Stimulated activated CD8-positive, alpha-beta memory T cell treated with anti-CD3 and anti-CD28 coated beads, Interleukin-7, amount 100 ng/mL, for 4 hours (primary cell): ENCODE measurements around the gene FAM117A.

Experiments used
- DNase-seq, 2 donors: peaks; one replicate each; pipeline ENCODE4 v3.0.0-alpha.2; 2020; ENCODE audit warnings: low read depth in 2 of 2

The FAM117A gene

DNA sequence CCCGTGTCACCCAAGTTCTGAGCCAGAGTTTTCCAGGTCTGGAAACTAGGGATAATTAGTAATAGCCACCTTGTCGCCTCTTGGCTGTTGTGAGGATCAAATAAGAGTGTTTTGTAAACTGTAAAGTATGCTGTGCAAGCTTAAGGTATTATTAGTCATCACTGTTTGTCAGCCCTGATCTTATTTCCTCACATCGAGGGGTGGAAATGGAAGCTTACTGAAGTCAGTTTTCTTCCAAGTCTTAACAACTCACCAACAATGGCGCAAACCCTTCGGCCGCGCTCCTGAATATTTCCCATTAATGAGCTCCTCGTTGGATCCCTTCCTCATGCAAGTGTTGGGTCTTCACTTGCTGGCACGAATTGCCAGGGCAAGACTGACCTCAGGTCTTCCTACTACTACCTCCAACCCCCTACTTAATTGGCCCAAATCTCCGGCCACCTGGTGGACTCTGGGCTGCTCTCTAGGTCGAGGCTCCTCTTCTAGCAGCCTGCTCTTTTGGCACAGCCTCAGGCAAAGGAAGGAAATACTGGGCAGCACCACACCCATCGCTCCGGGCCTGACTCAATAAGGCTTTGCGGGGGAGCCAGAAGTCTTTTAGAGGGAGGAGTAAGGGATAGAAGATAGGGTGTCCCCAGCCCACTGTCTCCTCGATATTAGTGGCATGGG is 55.3 kb downstream of the FAM117A start:
- DNase-seq = no peak

DNA sequence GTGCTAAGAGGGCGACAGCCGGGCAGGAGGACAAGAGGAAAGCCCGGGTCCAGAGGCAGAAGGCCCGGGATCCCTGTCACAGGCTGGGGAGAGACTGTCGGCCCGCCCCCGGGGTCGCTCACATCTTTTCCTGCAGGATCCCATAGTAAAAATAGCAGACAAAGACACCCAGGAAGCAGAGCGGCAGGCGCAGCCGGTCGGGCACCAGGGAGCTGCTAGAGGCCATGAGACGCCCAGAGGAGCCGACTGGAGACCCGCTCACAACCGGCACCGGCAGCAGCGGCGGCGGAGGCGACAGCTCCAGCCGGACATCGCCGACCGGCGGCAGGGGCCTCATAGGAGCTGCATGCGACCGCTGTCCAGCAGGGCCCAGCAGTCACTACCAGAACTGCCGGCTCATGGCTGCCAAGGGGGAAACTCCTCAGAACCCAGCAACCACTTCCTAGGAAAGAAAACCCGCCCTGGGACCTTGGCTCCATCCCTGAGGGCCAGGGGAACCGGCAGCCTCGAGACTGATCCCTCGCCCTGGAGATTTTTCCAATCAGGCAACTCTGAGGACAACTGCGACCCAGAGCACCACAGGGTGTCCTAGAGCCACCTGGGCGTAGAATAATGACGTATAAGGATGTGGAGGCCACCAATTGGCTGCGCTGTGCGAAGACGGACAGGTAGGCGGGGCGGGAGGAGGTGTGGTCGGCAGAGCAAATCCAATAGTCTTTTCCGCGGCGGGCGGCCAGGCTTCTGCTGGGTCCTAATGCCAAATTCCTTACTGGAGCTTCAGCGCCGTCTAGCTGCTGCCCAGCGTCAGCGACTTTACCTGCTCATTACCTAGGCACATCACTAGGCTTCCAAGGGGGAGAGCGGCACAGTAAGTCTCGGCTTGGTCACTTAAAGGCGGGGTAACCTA is 56.1 kb downstream of the FAM117A start, which contains the start of gene SLC35B1:
TSS of gene SLC35B1 (minus strand) at position 357 of the 907 bp plus-strand sequence. CDS start at position 226, 131 bp downstream.
- DNase-seq = peak; percentile 96 to 98

DNA sequence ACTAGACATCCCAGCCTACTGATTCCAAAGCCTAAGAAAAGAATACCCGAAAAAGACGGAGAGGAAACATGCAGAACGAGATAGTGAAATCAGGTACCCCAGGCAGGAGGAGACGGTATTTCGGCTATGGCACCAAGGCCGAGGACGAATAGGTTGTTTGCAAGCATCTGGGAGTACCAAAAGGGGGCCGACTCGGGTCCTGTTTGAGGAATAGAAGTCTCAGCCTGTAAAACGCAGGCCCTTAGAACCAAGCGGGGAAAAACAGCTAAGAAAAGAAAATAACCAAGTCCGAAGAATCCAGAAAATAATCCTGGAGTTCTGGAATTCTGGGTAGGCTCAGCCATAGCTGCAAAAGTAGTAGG is 56.7 kb downstream of the FAM117A start:
- no peak for DNase-seq

DNA sequence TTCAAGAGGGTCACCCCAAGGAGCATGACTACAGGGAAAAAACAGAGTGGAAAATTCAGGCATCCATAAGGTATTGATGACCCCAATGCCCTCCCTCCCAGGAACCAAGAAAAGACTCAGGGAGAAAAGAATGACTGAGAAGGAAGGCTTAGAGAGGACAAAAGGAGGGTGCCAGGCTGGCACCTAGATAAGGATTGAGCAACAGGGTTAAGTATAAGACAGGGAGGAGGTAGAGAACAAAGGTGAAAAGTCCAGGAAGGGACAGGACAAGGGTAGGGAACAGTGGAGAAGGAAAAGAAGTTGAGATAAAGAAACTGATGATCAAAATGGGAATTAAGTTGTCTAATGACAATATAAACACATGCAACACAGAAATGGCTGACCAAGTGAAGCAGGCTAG is 58.7 kb downstream of the FAM117A start:
- DNase-seq = no peak

DNA sequence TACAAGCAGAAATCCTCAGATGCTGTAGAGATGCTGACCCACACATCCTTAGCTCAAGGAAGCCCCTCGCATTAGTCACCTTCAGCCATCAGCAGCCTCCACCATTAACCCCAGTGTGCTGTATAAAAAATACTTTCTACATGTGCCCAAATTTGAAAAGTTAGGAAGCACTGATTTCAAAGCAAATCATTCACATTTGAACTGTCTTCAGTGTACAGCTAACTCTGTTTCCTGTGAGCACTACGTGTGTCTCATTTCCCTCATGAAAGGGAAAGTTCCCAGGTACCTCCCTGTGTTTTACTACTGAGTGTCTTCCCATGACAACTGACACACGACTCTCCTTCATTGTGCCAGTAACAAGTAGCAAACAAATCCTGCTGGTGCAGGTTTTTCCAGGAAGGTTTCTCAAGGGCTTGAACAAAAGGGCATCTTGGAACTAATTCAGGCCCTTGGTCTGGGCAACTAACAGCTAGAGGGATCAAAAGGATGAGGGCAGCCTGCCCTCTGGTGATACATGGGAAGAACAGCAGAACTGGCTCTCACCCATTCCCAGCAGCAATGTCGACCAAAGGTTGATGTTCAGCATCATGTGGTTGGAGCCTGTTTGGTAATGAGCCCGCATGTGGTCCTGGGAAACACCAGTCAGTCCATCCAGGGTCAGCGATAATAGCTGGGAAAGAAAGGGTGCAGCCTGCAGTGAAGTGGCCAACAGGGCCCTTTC is 60.2 kb downstream of the FAM117A start:
- DNase-seq = no peak

DNA sequence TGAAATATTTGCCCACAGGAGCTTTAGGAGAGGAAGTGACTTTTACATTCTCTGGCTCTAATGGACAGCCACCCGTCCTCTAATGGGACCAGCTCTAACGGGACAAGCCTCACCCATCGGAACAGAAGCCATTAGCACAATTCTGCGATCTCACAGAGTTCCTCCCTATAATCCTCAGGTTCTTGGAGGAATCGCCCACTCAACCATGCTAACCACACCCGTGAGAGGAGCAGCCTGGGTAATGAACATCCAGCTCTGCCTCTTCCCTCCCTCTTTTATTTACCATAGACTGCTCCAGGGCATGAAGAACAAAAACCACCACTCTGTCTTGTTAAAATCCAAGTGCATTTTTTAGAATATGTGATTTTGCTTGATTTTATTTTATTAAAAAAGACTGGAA is 63.0 kb downstream of the FAM117A start:
- no peak for DNase-seq

DNA sequence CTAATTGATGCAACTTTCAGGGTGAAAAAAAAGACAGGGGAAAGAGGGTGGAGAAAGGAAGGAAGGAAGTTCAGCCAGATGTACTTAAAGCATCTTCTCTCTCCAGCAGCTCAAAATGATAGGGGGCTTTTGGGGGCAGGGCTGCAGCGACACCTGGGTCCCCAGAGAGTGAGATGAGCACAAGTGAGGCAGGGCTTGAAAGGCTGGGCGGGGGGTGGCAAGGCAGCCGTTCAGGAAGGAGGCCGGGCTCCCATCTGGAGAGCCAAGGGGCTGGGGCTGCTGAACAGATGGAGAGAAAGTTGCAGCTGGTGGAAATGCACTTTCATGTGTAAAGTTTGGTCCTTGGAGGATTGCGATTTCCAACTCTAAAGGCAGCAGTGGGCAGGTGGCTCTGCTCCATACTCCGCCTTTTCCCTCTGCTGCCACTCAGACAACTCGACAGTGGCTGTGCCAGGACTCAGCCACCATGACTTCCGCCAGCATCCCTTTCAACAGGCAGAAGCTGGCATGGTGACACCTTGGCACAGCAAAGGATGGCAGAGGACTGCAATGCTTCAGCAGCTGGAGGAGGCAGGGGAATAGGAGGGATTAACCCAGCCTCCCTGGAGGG is 63.9 kb downstream of the FAM117A start:
- no peak for DNase-seq

DNA sequence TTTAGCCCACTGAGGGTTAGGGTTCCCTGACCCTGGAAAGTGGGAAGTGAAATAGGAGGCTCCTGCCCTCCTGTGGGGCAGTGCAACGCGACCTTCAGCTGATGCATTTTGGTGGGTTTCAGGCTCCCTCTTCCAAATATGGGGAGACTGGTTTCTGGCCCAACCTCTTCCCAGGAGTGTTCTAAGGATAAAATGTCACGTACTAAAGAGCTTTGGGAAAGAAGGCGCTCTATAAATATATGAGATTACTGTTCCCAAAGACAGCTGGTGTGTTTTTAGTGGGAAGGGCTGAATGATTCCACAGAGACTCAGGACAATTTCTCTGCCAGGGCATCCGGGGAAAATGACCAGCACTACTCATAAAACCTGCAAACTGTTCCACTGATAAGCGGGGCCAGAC is 65.9 kb downstream of the FAM117A start:
- no peak for DNase-seq

DNA sequence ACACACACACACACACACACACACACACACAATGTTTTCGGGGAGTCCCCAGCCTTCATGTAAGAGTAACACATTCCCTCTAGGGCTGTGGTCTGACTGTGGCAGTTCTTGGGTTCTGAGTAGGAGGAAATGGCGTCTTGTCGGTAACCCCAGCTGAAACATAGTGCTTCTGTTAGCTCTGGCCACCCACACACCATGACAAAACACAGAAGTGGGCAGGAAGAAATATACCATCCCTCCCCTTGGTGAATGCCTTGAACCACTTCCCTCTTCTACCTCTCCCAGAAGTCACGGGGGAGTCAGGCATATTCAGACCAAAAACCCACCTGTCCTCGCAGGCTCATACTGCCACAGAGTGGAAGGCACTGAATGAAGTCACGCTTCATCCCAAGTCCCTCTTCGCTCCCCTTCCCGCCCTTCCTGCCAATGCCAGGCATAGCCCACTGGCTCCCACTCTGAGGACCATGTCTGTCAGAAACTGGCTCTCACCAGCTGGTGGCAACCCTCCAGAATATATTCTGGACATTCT is 67.6 kb downstream of the FAM117A start:
- peak; percentile 69 to 79 for DNase-seq

DNA sequence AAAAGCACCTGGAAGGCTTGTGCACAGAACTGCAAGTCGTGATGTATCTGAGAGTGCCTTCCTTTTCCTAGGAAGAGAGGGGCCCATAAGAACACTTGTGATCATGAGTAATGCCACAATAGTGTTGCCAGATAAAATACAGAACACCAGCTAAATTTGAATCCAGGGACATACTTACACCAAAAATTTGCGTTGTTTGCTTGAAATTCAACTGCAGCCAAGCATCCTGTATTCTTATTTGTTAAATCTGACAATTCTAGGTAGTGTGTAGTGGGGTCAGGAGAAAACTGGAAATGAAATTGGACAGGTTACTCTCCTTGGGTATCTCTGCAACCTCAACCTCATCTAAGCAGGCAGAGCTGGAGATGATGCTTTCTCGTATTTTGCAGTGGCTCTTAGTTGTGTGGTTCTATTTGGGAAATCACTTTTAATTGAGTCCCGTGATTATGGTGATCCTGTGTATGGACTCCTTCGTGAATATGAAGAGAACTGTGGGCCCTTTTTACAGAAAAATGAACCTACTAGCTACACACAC is 68.2 kb downstream of the FAM117A start:
- no peak for DNase-seq

DNA sequence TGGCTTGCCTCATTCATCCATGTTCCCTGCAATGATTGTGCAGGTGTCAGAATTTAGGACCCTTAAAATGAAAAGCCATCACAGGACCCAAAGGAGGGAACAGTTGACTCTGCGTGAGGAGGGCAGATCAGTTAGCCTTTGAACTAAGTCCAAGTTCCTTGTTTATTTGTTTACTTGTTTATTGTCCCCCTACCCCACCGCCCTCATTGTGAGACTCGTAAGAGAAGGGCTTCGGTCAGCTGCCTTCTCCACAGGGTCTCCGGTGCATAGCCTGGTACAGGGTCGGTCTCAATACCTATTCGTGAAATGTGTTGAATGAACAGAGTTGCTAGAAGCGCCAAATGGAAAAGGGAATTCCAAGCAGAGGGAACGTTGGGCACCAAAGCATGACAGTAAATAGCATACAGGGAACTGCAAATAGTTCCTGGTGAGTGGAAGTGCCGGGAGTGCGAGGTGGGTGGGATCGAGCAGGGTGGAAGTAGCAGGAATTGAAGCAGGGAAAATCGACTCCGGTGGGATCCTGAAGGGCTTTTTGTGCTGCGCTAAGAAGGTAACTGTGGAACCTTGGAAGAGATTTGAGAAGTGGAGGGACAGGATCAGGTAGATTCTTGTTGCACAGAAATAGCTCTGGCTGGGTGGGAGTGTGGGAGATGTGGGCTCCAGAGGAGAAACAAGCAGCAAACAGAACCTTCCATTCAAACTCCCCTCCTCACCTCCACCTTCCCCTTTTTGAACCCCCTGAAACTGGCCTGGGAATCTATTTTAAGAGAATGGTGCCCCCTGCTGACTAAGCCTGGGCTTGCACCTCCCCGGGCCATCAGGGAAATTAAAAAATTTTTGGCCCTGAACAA is 68.9 kb downstream of the FAM117A start:
- peak; percentile 37 to 41 for DNase-seq

DNA sequence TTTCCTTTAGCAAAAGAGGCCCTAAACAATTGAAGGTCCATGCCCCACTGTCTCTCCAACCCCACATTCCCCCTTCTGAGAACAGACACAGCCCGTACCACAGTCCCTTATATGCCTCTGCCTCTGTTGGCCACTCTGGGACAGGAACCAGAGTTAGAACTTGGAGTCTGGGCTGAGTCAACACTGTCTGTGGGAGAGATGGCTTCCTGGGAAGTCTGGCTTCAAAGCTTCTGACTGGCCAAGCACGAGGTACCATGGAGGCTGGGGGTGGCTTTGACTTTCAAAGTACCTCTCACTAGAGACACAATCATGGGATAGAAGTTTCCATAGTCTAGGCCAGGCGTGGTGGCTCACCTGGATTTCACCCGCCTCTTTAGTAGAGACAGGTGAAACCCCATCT is 71.2 kb downstream of the FAM117A start:
- no peak for DNase-seq

DNA sequence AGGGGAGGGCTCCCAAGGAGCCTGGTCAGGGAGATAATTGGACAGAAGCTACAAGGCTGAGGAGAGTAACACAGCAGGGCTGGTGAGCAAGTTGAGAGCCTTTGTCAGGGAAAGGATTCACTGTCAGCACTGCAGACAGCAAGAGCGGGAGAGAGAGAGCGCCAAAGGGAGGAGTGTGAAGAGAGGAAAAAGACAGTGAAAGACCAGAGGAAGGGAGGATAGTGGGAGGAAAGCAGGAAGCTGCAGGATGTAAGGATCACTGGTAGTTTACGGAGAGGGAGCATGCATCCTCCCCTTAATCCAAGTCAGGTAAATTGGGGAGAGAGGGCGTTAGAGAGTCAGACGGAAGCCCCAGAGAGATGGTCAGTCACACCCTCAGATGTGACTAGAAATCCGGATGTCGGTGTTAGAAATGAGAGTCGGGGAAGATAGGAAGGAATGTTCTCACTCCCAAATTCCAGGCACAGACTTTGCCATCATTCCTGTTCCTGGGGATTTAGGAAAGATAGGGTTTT is 72.2 kb downstream of the FAM117A start:
- DNase-seq = no peak

DNA sequence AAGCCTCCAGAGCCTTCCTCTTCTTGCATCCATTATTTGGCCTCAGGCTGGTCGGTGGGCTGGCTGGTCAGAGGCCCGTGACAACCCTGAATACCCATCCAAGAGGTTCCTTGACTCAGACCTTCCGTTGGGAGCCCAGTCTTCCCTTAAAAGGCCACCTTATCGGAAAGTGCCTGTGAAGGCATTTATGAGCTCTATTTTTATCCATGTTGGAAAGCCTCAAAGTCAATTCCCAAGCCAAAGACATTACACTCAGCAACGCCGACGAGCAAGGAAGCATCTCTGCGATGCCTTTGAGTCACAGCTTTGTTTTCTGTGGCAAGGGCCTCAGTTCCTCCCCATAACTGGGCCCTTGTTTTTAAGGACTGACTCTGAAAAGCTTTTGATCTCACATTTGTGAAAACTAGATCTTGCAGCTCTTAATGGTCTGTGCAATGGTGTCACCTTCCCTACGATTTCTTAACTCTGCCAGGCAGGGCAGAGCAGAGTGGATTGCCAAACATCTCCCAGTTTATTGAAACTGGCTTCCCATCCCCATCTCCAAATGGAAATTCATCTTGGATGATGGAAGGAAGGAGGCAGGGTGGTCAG is 72.8 kb downstream of the FAM117A start:
- DNase-seq = no peak

DNA sequence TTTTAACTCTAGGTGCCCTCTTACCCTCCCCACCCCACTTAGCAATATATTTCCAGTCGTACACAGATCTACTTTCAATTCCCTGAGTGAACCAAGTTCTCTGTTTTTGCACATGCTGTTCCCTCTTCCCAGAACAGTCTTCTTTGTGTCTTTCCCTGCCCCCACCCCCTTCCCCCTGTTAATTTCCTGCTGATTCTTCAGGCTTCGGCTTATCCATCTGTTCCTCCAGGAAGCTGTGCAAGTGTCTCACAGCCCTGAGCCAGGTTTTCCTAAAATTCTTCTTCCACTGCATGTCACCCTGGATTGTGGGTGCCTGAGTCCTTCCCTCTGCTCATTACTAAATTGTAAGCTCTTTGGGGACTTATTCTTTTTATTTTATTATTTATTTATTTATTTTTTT is 73.7 kb downstream of the FAM117A start:
- no peak for DNase-seq

DNA sequence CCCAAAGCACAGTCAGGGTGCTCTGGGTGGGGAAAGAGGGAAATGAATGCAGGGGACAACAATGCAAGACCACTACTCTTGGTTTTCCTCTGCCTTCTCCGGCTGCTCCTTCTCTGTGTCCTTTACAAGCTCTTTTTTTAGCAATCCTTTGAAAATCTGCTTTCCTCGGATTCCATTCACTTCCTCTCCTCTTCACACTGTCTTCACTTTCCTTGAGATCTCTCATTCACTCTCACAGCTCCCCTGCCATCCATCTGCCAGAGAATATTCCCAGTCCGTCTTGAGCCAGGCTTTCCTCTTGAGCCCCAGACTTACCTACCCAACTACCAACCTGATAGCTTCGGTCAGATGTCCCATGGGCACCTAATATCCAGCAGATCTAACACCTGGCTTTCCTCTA is 75.1 kb downstream of the FAM117A start:
- DNase-seq = no peak

DNA sequence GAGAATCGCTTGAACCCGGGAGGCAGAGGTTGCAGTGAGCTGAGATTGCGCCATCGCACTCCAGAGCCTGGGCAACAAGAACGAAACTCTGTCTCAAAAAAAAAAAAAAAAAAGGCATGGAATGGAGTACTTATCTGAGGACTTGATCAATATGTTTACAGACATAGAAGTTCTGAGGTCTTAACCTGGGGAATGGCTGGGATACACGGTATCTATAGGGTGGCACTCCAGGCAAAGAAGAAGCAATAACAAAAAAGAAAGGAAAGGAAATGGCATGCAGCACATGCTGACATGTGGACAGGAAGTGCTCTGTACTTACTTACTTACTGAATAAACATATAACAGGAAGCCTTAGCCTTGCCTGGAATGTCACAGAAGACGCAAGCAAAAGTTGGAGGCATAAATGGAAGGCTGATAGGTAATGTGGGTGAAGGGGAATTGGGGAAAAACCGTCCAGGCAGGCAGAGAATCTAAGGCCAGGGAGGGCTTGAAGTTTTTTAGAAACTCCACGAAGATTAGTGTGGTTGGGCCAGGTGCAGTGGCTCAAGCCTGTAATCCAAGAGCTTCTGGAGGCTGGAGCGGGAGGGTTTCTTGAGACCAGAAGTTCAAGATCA is 75.9 kb downstream of the FAM117A start:
- no peak for DNase-seq

DNA sequence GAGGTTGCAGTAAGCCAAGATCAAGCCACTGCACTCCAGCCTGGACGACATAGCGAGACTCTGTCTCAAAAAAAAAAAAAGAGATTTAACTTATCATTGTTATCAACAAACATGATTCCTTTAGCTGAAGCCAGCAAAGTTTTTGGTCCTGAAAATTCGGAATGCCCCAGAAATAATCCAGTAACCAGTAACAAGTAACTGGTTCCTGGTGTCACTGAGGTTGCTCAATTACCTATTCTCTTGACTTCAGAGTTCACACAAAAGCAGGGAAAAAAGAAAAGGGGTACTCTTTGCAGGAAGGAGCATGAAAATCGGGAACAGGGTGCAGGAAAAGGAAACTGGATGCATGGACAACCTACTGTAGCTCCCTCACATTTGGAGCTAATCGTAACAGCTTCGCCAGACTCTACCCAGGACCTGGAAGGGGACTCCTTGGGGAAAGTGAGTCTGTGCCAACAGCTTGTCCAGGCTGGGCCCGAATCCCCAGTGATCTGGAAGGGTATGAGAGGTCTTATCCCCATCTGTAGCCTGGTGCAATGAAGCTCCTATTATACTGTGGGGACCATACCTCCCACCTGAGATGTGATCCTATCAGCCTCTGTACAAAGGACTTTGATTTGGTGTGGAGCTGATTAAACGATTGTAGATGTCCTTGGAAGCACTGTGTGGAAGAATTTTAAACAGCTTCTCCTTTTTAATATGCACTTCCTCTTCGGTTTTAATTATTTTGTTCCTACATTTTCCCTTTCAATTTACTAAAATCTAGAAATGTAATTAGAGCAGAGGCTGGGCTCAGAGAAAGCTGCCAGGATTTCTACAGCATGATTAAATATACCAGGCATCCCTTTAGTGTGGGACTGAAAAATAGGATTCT is 82.6 kb downstream of the FAM117A start:
- DNase-seq = no peak

DNA sequence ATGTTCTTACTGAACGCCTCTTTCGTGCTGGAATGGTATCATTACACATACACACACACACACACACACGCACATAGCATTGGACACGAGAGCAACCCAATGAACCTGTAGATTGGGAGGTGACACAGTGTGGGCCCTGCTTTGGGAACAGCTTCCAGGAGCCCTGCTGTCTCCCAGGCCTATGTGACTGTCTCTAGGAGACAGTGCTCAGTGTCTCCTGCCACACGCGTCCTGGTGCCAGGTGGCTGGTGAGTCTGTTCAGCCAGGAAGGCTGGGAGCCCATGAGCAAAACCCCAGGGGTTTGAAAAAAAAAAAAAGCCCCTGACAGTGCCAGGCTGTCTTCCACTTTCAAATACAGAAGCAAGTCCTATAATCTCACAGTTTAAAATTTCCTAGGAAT is 83.6 kb downstream of the FAM117A start:
- no peak for DNase-seq
